Gastrocnemius medialis (tissue), 4 donors: ENCODE measurements around the gene CIT.

Experiments
- POLR2A ChIP-seq, 2 donors: fragments of 450-650 bp; IDR thresholded peaks; one replicate each; pipeline ENCODE4 v1.6.1; 2017; ENCODE audit warnings: antibody characterized with exemption in 2 of 2, mild to moderate bottlenecking in 2 of 2, moderate library complexity in 2 of 2
- TF ChIP-seq, protein P1 (sequence below), 5 experiments: fragments of 450-650 bp in 3 of 5; fragments of 200-600 bp in 2 of 5; sonication (generic) in 2 of 5; IDR thresholded peaks in 4 of 5; conservative IDR thresholded peaks in 1 of 5; 1 replicate in 4 of 5; 2 replicates in 1 of 5; pipeline ENCODE4 v1.5.1; 2016 to 2019; ENCODE audit warnings: antibody characterized with exemption in 5 of 5, mild to moderate bottlenecking in 3 of 5, moderate library complexity in 3 of 5

DNA sequence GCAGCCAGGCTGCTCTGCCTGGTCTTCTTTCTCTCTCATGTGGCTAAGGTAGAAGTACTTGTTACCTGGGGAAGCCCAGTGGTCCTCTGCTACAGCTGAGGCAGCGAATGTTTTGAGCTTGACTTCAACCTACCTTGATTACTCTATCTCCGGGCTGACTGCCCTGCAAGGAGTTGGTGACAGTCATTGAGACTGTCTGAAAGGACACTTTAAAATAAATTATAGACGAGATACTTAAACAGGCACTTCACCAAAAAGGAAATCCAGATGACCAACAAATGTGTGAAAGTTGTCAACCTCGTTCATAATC lies 474 bp upstream of the CIT start:
- TF ChIP-seq, protein P1, sequence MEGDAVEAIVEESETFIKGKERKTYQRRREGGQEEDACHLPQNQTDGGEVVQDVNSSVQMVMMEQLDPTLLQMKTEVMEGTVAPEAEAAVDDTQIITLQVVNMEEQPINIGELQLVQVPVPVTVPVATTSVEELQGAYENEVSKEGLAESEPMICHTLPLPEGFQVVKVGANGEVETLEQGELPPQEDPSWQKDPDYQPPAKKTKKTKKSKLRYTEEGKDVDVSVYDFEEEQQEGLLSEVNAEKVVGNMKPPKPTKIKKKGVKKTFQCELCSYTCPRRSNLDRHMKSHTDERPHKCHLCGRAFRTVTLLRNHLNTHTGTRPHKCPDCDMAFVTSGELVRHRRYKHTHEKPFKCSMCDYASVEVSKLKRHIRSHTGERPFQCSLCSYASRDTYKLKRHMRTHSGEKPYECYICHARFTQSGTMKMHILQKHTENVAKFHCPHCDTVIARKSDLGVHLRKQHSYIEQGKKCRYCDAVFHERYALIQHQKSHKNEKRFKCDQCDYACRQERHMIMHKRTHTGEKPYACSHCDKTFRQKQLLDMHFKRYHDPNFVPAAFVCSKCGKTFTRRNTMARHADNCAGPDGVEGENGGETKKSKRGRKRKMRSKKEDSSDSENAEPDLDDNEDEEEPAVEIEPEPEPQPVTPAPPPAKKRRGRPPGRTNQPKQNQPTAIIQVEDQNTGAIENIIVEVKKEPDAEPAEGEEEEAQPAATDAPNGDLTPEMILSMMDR (IDR thresholded peaks at IDR 0.05 in 4 of 5, conservative IDR thresholded peaks at IDR 0.05 in 1 of 5): no peak
- TF ChIP-seq POLR2A (IDR thresholded peaks at IDR 0.05): no peak
